GM21786 (cell line): ENCODE measurements around the gene DPF3.

Experiments used
- ATAC-seq: cut with Tn5 transposase; IDR thresholded peaks from one replicate; pipeline ENCODE4 v1.9.1; 2021; ENCODE audit not compliant: unreplicated experiment

The DPF3 gene

DNA sequence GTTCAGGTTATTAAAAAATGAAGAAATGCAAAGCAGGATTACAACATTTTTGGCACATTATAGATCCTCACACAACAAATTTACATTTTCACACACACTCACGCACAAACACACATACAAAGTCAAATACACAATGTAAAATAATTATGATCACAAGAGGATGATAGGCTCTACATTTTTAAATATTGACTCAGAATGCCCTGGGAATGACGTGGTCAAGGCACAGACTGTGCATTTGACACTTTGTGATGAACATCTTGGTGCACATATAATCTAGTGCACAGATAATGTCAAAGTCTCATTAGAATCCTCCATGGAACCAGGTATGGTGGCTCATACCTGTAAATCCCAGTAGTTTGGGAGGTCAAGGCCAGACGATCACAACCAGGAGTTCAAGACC, 49.4 kb downstream of the DPF3 start:
- ATAC-seq = no peak

DNA sequence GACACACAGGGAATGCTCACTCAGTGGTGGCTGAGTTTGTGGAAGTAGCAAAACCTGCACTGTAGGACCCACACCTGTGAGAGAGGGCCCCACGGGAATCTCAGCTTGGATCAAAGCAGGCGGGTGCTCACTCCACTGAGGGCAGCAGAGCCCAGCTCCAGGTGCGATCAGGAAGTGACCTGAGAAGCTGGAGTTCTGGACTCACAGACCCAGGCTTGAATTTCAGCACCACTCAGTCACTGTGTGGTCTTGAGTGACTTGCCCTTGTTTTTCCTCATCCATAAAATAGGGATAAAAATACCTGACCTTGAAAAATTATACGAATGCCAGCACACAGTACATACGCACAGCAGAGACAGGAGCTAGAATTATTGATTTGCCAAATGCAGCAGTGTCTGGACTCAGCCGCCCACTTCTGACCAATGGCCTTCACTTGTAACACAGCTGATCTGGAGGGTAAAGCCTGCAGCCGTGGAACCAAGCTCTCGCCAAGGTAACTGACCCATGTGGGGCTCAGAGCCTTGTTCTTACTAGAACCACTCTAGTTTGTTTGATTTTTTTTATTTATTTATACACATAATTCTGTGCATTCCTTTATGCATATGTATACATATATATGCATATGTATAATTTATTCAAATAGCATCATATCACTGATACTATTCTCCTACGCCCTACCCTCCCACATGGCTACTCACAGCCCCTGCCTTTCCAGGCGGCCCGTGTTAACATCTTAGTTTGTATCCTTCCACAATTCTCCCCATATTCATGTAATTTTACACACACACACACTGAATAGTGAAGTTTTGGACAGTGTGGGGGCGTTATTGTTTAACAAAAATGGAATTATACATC, 53.9 kb downstream of the DPF3 start:
- no peak for ATAC-seq

DNA sequence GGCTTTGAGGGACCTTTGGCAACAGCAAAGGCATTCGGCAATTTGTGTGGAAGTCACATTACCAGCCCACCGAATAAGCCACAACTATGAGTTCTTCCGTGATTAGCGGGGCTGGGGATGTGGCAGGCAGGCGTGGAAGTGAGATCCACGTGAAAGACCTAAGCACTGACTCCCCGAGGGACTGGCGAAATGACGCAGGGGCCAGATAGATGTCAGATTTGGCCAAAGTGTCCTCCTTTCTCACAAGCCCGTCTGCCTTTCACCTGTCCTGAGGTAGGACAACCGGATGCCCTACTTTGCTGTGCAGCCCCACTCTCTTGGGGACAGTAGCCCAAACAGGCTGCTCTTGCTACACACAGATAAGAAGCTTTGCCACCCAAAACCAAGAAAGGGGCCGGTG, 54.5 kb downstream of the DPF3 start:
- ATAC-seq = no peak

- no peak for ATAC-seq
These were observed 57.8 kb downstream of the DPF3 start for GRCh38 chr14:72836085-72836484.

GRCh38 chr14:72833174-72833573, 60.7 kb downstream of the DPF3 start:
- no peak for ATAC-seq

GRCh38 chr14:72830786-72831594, 62.9 kb downstream of the DPF3 start:
- no peak for ATAC-seq

- ATAC-seq = no peak
These were observed 63.5 kb downstream of the DPF3 start for GRCh38 chr14:72830356-72830755.

DNA sequence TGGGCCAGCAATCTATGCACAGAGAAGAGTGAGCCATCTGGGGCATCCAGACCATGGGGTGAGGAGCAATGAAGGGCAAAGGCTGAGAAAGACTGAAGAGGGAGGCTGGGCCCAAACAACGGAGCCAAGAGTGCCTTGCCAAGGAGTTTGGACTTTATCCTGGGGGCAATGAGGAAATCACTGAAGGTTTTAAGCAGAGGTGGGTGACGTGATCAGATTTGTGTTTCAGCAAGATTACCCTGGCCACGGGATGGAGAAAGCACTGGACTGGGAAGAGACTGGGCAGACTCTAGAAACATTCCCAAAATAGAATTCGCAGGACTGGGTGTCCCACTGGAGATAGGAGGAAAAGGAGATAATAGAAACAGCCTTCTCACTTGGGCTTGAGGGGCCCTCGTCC, 65.3 kb downstream of the DPF3 start:
- no peak for ATAC-seq

- ATAC-seq = no peak
These were observed 67.9 kb downstream of the DPF3 start for GRCh38 chr14:72826039-72826438.

GRCh38 chr14:72825486-72825885, 68.4 kb downstream of the DPF3 start:
- no peak for ATAC-seq

- ATAC-seq = no peak
These were observed 69.8 kb downstream of the DPF3 start for GRCh38 chr14:72824051-72824450.

- no peak for ATAC-seq
These were observed 70.8 kb downstream of the DPF3 start for GRCh38 chr14:72822946-72823611.

GRCh38 chr14:72818998-72819397, 74.9 kb downstream of the DPF3 start:
- ATAC-seq = no peak

- ATAC-seq = no peak
These were observed 77.6 kb downstream of the DPF3 start for GRCh38 chr14:72816287-72816686.

- no peak for ATAC-seq
These were observed 78.5 kb downstream of the DPF3 start for GRCh38 chr14:72815430-72815829.

GRCh38 chr14:72812292-72812851, 81.5 kb downstream of the DPF3 start:
- ATAC-seq = no peak

- ATAC-seq = no peak
These were observed 83.7 kb downstream of the DPF3 start for GRCh38 chr14:72810201-72810600.

- no peak for ATAC-seq
These were observed 84.8 kb downstream of the DPF3 start for GRCh38 chr14:72809063-72809462.

DNA sequence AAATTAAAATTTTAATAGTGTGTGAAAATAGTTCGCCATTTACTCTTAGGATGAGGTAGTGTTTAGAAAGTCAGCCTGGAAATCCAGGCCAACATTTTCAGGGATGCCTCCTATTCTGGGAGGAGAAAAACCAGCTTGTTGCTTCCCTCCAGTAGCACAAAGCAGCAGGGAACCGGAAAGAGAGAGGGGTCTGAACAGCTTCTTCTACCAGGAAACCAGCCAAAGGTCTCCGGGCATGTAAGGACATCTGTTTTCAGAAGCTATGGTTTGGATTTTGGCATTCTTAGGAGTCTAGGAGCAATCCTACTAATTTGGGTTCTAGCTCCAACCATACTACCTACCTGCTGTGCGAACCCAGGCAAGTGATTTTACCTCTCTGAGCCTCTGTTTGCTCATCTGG, 85.3 kb downstream of the DPF3 start:
- ATAC-seq = no peak

DNA sequence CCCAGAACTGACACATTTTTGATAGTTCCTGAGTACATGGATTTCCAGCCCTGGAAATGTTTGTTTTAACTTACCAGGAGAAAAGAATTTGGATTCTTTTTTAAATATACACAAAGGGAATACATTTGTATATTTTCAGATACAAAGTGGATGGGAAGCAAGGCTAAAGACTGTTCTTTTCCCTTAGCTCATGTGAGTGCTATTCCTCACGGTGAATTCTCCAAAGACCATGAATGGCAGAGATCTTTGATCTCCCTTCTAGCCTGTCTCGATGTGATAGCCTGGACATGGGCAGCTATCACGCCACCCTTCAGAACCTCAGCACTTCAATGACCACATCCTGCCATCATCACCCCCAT, 91.3 kb downstream of the DPF3 start:
- ATAC-seq = no peak

- ATAC-seq = no peak
These were observed 91.9 kb downstream of the DPF3 start for GRCh38 chr14:72801836-72802587.
